Measurements from ENCODE around the gene GPN2.

DNA sequence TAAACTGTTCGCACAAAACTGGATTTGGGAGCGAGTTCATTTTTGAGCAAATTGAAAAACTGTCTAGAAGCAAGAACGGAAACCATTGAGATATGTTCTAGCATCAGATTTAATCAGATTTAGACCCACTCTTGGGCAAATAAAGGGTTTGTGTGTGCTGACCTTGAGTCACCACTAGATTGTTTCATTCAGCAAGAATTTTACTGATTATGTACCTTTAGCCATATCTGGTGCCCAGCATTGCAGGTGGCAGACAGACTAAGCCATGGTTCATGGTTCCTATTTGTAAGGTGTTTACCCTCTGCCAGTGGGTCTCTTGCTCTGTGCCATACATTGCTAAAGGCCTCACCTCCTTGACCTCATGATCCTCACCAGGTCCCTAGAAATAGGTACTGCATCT, 32.8 kb upstream of the GPN2 start:
- TF ChIP-seq, protein P1, sequence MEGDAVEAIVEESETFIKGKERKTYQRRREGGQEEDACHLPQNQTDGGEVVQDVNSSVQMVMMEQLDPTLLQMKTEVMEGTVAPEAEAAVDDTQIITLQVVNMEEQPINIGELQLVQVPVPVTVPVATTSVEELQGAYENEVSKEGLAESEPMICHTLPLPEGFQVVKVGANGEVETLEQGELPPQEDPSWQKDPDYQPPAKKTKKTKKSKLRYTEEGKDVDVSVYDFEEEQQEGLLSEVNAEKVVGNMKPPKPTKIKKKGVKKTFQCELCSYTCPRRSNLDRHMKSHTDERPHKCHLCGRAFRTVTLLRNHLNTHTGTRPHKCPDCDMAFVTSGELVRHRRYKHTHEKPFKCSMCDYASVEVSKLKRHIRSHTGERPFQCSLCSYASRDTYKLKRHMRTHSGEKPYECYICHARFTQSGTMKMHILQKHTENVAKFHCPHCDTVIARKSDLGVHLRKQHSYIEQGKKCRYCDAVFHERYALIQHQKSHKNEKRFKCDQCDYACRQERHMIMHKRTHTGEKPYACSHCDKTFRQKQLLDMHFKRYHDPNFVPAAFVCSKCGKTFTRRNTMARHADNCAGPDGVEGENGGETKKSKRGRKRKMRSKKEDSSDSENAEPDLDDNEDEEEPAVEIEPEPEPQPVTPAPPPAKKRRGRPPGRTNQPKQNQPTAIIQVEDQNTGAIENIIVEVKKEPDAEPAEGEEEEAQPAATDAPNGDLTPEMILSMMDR (IDR thresholded peaks at IDR 0.05; ENCODE audit: low read length): no peak
- no peak for TF ChIP-seq EZH2 (optimal IDR thresholded peaks at IDR 0.05; ENCODE audit: low read depth, low read length)
